K562 (cell line): ENCODE results near the gene ATG10.

ENCODE experiments used
- CTCF ChIP-seq, 3 experiments: IDR thresholded peaks in 2 of 3; conservative IDR thresholded peaks in 1 of 3; 2 replicates each; pipeline ENCODE4 v1.5.1; 2011 to 2012; ENCODE audit warnings: low read length in 3 of 3, mild to moderate bottlenecking in 3 of 3, control low read depth in 2 of 3, improper control_type of control experiment in 1 of 3, inconsistent platforms in 1 of 3, low read depth in 1 of 3, mixed read lengths in 1 of 3, moderate library complexity in 1 of 3; ENCODE audit not compliant: insufficient read depth in 2 of 3
- MXI1 ChIP-seq: IDR thresholded peaks from 2 replicates; pipeline ENCODE4 v1.6.1; 2011; ENCODE audit warnings: low read depth, mild to moderate bottlenecking, improper control_type of control experiment, low read length
- NR2C1 ChIP-seq, 2 experiments: fragments of 450-650 bp; IDR thresholded peaks; 2 replicates each; pipeline ENCODE4 v1.6.1; 2017; ENCODE audit warnings: mild to moderate bottlenecking in 2 of 2, antibody characterized with exemption in 1 of 2, inconsistent platforms in 1 of 2, missing compliant biosample characterization in 1 of 2, missing genetic modification characterization in 1 of 2
- SREBF2 ChIP-seq: sonication (generic); formaldehyde crosslinking; IDR thresholded peaks from 2 replicates; pipeline ENCODE4 v1.4.0; 2020; ENCODE audit warnings: mild to moderate bottlenecking, missing genetic modification reagents
- TAF1 ChIP-seq: IDR thresholded peaks from 2 replicates; pipeline ENCODE4 v1.6.1; 2011; ENCODE audit warnings: mild to moderate bottlenecking, low read length, moderate library complexity; ENCODE audit not compliant: insufficient read depth, control insufficient read depth, severe bottlenecking; ENCODE audit errors: extremely low read depth
- ZNF398 ChIP-seq: fragments of 250-450 bp; sonication (Bioruptor Pico); IDR thresholded peaks from 2 replicates; pipeline ENCODE4 v1.8.0; 2021; ENCODE audit warnings: moderate library complexity, mild to moderate bottlenecking, inconsistent platforms
- ZNF764 ChIP-seq: fragments of 250-450 bp; sonication (Bioruptor Pico); IDR thresholded peaks from 2 replicates; pipeline ENCODE4 v1.4.0; 2020; ENCODE audit warnings: low read depth, mild to moderate bottlenecking, moderate library complexity
- TF ChIP-seq, protein P1 (sequence below): sonication (generic); formaldehyde crosslinking; IDR thresholded peaks from 2 replicates; pipeline ENCODE4 v1.8.0; 2022; ENCODE audit warnings: mild to moderate bottlenecking, low read depth, missing genetic modification reagents

- no peak for TF ChIP-seq SREBF2 (CRISPR knock-in tag)
- no peak for TF ChIP-seq CTCF (IDR thresholded peaks at IDR 0.05 in 2 of 3, conservative IDR thresholded peaks at IDR 0.05 in 1 of 3; ENCODE audit: insufficient read depth in 2 of 3, low read depth in 1 of 3, low read length in 3 of 3)
- no peak for TF ChIP-seq ZNF764
- TF ChIP-seq, protein P1, sequence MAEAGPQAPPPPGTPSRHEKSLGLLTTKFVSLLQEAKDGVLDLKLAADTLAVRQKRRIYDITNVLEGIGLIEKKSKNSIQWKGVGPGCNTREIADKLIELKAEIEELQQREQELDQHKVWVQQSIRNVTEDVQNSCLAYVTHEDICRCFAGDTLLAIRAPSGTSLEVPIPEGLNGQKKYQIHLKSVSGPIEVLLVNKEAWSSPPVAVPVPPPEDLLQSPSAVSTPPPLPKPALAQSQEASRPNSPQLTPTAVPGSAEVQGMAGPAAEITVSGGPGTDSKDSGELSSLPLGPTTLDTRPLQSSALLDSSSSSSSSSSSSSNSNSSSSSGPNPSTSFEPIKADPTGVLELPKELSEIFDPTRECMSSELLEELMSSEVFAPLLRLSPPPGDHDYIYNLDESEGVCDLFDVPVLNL (CRISPR knock-in tag), result no peak
- TF ChIP-seq NR2C1 (IDR thresholded peaks at IDR 0.05), result no peak
- no peak for TF ChIP-seq NR2C1 (tag; IDR thresholded peaks at IDR 0.05)
- no peak for TF ChIP-seq TAF1
- TF ChIP-seq MXI1, result no peak
- TF ChIP-seq ZNF398 (CRISPR knock-in tag), result no peak
Measured at GRCh38 chr5:82073179-82073578, 101.4 kb downstream of the ATG10 start.
